IMR-90 (cell line): ENCODE data around the gene MT1H. TPM values are rescaled to one million over a fixed set of nuclear protein-coding genes. Genes with fewer than 3 reads are reported as not detected.
"Not testable (repeated sequence)": the region's sequence is repeated elsewhere in the genome, so short reads cannot be mapped to it uniquely, and the experiment has no call there.

ENCODE experiments used
- ATAC-seq: fragments of 200-7000 bp; cut with Tn5 transposase; 2 replicates; pipeline ENCODE4 v1.9.1; 2020; ENCODE audit warnings: low read depth, mild to moderate bottlenecking, moderate library complexity
- BruUV-seq: library from RNA; stranded (reverse); fragments of 400-500 nt; replicated peaks from 2 replicates; lab custom pipeline; 2021; lab: Mats Ljungman, UMichigan
- CTCF ChIA-PET: fragments of 300-600 bp; formaldehyde crosslinking; extraction: SDS; loops from one replicate; lab custom pipeline; 2021; ENCODE audit warnings: antibody characterized with exemption; lab: Yijun Ruan, JAX
- POLR2A ChIA-PET: fragments of 300-600 bp; sonication (Branson Sonifier 250); formaldehyde crosslinking; loops from one replicate; lab custom pipeline; 2022; ENCODE audit warnings: antibody characterized with exemption; ENCODE audit not compliant: unreplicated experiment; lab: Charles Lee
- DNase-seq: peaks from one replicate; pipeline ENCODE4 v3.0.0; 2013
- H2AFZ ChIP-seq: replicated peaks from 2 replicates; pipeline ENCODE3; 2013; ENCODE audit warnings: low read length, mild to moderate bottlenecking; ENCODE audit not compliant: poor library complexity
- H2AK5ac ChIP-seq: 2 replicates; pipeline ENCODE4 v1.6.1; 2013; ENCODE audit warnings: low read depth, low read length, inconsistent platforms
- H2AK9ac ChIP-seq: replicated peaks from 2 replicates; pipeline ENCODE3; 2013; ENCODE audit warnings: mild to moderate bottlenecking, low read depth, low read length, moderate library complexity; ENCODE audit not compliant: poor library complexity
- H2BK120ac ChIP-seq: 2 replicates; pipeline ENCODE4 v1.6.1; 2013; ENCODE audit warnings: low read depth, low read length, inconsistent platforms
- H2BK15ac ChIP-seq: 3 replicates; pipeline ENCODE4 v1.6.1; 2013; ENCODE audit warnings: low read depth, low read length, inconsistent platforms
- H2BK20ac ChIP-seq: 2 replicates; pipeline ENCODE4 v1.6.1; 2013; ENCODE audit warnings: low read depth, mild to moderate bottlenecking, inconsistent platforms, low read length, moderate library complexity
- H2BK5ac ChIP-seq: 2 replicates; pipeline ENCODE4 v1.6.1; 2013; ENCODE audit warnings: mild to moderate bottlenecking, low read depth, low read length, inconsistent platforms; ENCODE audit not compliant: poor library complexity, severe bottlenecking
- H3K14ac ChIP-seq: replicated peaks from 2 replicates; pipeline ENCODE4 v1.6.1; 2013; ENCODE audit warnings: low read depth, low read length, inconsistent platforms
- H3K18ac ChIP-seq: 2 replicates; pipeline ENCODE4 v1.6.1; 2013; ENCODE audit warnings: low read depth, low read length, control low read depth
- H3K23ac ChIP-seq: 2 replicates; pipeline ENCODE4 v1.6.1; 2013; ENCODE audit warnings: low read depth, low read length, inconsistent platforms
- H3K27ac ChIP-seq: 2 replicates; pipeline ENCODE4 v1.5.1; 2013; ENCODE audit warnings: mild to moderate bottlenecking, control low read depth, low read length; ENCODE audit not compliant: insufficient read depth
- H3K27me3 ChIP-seq: 2 replicates; pipeline ENCODE4 v1.6.1; 2013; ENCODE audit warnings: low read length; ENCODE audit not compliant: control insufficient read depth, insufficient read depth
- H3K36me3 ChIP-seq: 2 replicates; pipeline ENCODE4 v1.6.1; 2013; ENCODE audit warnings: low read length, mixed read lengths; ENCODE audit not compliant: control insufficient read depth, insufficient read depth
- H3K4ac ChIP-seq: 2 replicates; pipeline ENCODE4 v1.6.1; 2013; ENCODE audit warnings: low read depth, low read length, inconsistent platforms
- H3K4me1 ChIP-seq: 2 replicates; pipeline ENCODE4 v1.6.1; 2013; ENCODE audit warnings: low read length, mixed read lengths; ENCODE audit not compliant: control insufficient read depth, insufficient read depth
- H3K4me2 ChIP-seq: 2 replicates; pipeline ENCODE4 v1.6.1; 2013; ENCODE audit warnings: low read depth, mild to moderate bottlenecking, control low read depth, low read length, moderate library complexity
- H3K4me3 ChIP-seq: 2 replicates; pipeline ENCODE4 v1.5.1; 2013; ENCODE audit warnings: low read depth, mild to moderate bottlenecking, control low read depth, low read length, moderate library complexity; ENCODE audit not compliant: insufficient read depth
- H3K56ac ChIP-seq: 2 replicates; pipeline ENCODE4 v1.6.1; 2013; ENCODE audit warnings: low read length, inconsistent platforms; ENCODE audit not compliant: insufficient read depth; ENCODE audit errors: extremely low read depth
- H3K79me1 ChIP-seq, 2 experiments: 2 replicates each; pipeline ENCODE4 v1.6.1; 2013; ENCODE audit warnings: low read length in 2 of 2, inconsistent platforms in 1 of 2, low read depth in 1 of 2
- H3K9ac ChIP-seq: 2 replicates; pipeline ENCODE4 v1.6.1; 2013; ENCODE audit warnings: low read depth, low read length, control low read depth
- H3K9me1 ChIP-seq: 2 replicates; pipeline ENCODE4 v1.6.1; 2013; ENCODE audit warnings: low read length, inconsistent platforms; ENCODE audit not compliant: insufficient read depth
- H3K9me3 ChIP-seq: 2 replicates; pipeline ENCODE4 v1.6.1; 2013; ENCODE audit warnings: low read length; ENCODE audit not compliant: control insufficient read depth, insufficient read depth
- H4K20me1 ChIP-seq: 2 replicates; pipeline ENCODE4 v1.6.1; 2013; ENCODE audit warnings: low read length, inconsistent platforms; ENCODE audit not compliant: insufficient read depth
- H4K5ac ChIP-seq: 2 replicates; pipeline ENCODE4 v1.6.1; 2013; ENCODE audit warnings: mild to moderate bottlenecking, low read depth, low read length, control low read depth
- H4K8ac ChIP-seq, 2 experiments: 2 replicates each; pipeline ENCODE4 v1.6.1; 2013; ENCODE audit warnings: low read depth in 2 of 2, low read length in 2 of 2, control low read depth in 1 of 2, inconsistent platforms in 1 of 2
- H4K91ac ChIP-seq: 2 replicates; pipeline ENCODE4 v1.6.1; 2013; ENCODE audit warnings: low read depth, low read length, inconsistent platforms; ENCODE audit not compliant: insufficient read depth
- MAFK ChIP-seq: IDR thresholded peaks from 2 replicates; pipeline ENCODE4 v1.6.1; 2012; ENCODE audit warnings: low read depth, low read length, improper control_type of control experiment
- MXI1 ChIP-seq: IDR thresholded peaks from 2 replicates; pipeline ENCODE4 v1.6.1; 2012; ENCODE audit warnings: low read depth, mild to moderate bottlenecking, low read length, moderate library complexity, borderline replicate concordance
- RFX5 ChIP-seq: IDR thresholded peaks from 2 replicates; pipeline ENCODE4 v1.8.0; 2012; ENCODE audit warnings: low read depth, mild to moderate bottlenecking, low read length, moderate library complexity
- SMC3 ChIP-seq: fragments of 150-350 bp; IDR thresholded peaks from 2 replicates; pipeline ENCODE4 v1.6.1; 2016; ENCODE audit warnings: low read depth, mild to moderate bottlenecking, antibody characterized with exemption, low read length, moderate library complexity
- USF2 ChIP-seq: fragments of 150-350 bp; IDR thresholded peaks from 2 replicates; pipeline ENCODE4 v1.6.1; 2017; ENCODE audit warnings: mild to moderate bottlenecking, antibody characterized with exemption, low read length, low read depth
- WGBS, 2 experiments: methylation state at CpG; one replicate each; pipeline versions ENCODE4 v1.1.5 to v1.1.7; 2013; ENCODE audit warnings: missing lambda C conversion rate in 2 of 2; ENCODE audit not compliant: insufficient read length in 1 of 2; ENCODE audit errors: extremely low coverage in 2 of 2; 5-methylcytosine and 5-hydroxymethylcytosine counted together
- dilution Hi-C: fragments of 300-500 bp; cut with HindIII; formaldehyde crosslinking; loops from one replicate; pipeline ENCODE4 v1.14.3; 2018; ENCODE audit warnings: low sequenced_read_pairs; ENCODE audit not compliant: unreplicated experiment
- in situ Hi-C: fragments of 300-500 bp; cut with MboI; formaldehyde crosslinking; loops from 3 replicates; pipeline ENCODE4 v1.14.3; 2019; ENCODE audit warnings: low sequenced_read_pairs, inconsistent platforms, mixed read lengths
- intact Hi-C: fragments of 100-400 bp; cut with micrococcal nuclease; formaldehyde crosslinking; loops from 2 replicates; pipeline ENCODE4 v1.10.0; 2022
- polyA plus RNA-seq, 3 experiments: library from polyadenylated mRNA; depleted of rRNA; stranded (reverse); fragments of >200 nt; gene quantifications; 2 replicates each; pipeline ENCODE4 v1.2.3, GENCODE V29; 2012; ENCODE audit warnings: low replicate concordance in 1 of 3
- total RNA-seq: library from RNA; depleted of rRNA; stranded (reverse); fragments of >200 nt; gene quantifications from 2 replicates; pipeline ENCODE4 v1.2.3, GENCODE V29; 2012

MT1H gene
- total and polyA plus RNA-seq, 2 of the 4 experiments (the other 2 are of a cell fraction): not detected

- no peak for TF ChIP-seq USF2
- no peak for TF ChIP-seq SMC3
- no peak for TF ChIP-seq RFX5
- no peak for TF ChIP-seq MXI1
- no peak for TF ChIP-seq MAFK
These were observed 5.1 kb upstream of the MT1H start (continued) for GRCh38 chr16:56664506-56664905.

- H2AK5ac ChIP-seq, BruUV-seq, H4K8ac ChIP-seq, H3K23ac ChIP-seq, intact Hi-C loops, POLR2A ChIA-PET, dilution Hi-C loops, H4K91ac ChIP-seq, H3K4me3 ChIP-seq, H3K4me1 ChIP-seq, H2BK20ac ChIP-seq, H3K4me2 ChIP-seq, H3K14ac ChIP-seq, DNase-seq, H2BK5ac ChIP-seq, H3K9me3 ChIP-seq, H3K56ac ChIP-seq, H2AK9ac ChIP-seq, CTCF ChIA-PET, H2BK120ac ChIP-seq, H3K79me1 ChIP-seq, H4K20me1 ChIP-seq, ATAC-seq, H3K9me1 ChIP-seq, H2BK15ac ChIP-seq, H4K5ac ChIP-seq, H3K18ac ChIP-seq, H3K9ac ChIP-seq, H3K27ac ChIP-seq, H3K4ac ChIP-seq, H3K36me3 ChIP-seq, in situ Hi-C loops, H2AFZ ChIP-seq: not testable (repeated sequence)
- peaks cover 93% of the 10 kb centered on the region for H3K27me3 ChIP-seq
- WGBS, 2 experiments: no CpG with 5 or more reads among the region's 8 CpGs
These were observed 4.0 kb upstream of the MT1H start for GRCh38 chr16:56665286-56666261.
